D721Med (cell line): ENCODE data around the gene BACH2.
"Not testable (repeated sequence)": the region's sequence is repeated elsewhere in the genome, so short reads cannot be mapped to it uniquely, and the experiment has no call there.

Experiments
- DNase-seq: peaks from one replicate; pipeline ENCODE4 v3.0.0; 2011; ENCODE audit warnings: low spot score; ENCODE audit not compliant: insufficient read length
- FAIRE-seq: peaks from 2 replicates; lab custom pipeline; 2011; peaks lifted over from hg19 to GRCh38; lab: Jason Lieb, UNC
- TF ChIP-seq, protein P1 (sequence below): IDR thresholded peaks from 2 replicates; pipeline ENCODE4 v1.5.1; 2012; ENCODE audit warnings: mild to moderate bottlenecking, control low read depth; ENCODE audit not compliant: insufficient read depth; ENCODE audit errors: missing control alignments

Gene BACH2

DNA sequence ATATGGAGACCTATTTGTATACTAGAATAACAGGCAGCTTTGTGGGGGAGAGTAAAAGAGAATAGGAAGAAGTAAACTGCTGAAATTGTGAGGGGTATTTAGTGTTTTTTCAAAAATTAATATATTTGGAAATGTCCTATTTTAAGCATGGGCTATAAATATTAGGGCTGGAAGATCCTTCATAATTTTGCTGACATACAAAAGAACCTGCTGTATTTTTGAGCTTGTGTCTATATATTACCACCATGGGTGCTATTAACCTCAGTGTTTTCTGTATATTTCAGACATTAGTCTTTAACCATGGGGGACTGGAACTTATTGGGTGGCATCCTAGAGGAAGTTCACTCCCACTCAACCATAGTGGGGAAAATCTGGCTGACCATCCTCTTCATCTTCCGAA is 402.5 kb downstream of the BACH2 start, which contains the start of gene GJA10:
Gene GJA10, plus strand, starts transcription at position 301 of the 400 bp plus-strand sequence. Its CDS starts 0 bp downstream, at position 301.
- DNase-seq (no peak), FAIRE-seq (no peak)
- TF ChIP-seq, protein P1, sequence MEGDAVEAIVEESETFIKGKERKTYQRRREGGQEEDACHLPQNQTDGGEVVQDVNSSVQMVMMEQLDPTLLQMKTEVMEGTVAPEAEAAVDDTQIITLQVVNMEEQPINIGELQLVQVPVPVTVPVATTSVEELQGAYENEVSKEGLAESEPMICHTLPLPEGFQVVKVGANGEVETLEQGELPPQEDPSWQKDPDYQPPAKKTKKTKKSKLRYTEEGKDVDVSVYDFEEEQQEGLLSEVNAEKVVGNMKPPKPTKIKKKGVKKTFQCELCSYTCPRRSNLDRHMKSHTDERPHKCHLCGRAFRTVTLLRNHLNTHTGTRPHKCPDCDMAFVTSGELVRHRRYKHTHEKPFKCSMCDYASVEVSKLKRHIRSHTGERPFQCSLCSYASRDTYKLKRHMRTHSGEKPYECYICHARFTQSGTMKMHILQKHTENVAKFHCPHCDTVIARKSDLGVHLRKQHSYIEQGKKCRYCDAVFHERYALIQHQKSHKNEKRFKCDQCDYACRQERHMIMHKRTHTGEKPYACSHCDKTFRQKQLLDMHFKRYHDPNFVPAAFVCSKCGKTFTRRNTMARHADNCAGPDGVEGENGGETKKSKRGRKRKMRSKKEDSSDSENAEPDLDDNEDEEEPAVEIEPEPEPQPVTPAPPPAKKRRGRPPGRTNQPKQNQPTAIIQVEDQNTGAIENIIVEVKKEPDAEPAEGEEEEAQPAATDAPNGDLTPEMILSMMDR: no peak

DNA sequence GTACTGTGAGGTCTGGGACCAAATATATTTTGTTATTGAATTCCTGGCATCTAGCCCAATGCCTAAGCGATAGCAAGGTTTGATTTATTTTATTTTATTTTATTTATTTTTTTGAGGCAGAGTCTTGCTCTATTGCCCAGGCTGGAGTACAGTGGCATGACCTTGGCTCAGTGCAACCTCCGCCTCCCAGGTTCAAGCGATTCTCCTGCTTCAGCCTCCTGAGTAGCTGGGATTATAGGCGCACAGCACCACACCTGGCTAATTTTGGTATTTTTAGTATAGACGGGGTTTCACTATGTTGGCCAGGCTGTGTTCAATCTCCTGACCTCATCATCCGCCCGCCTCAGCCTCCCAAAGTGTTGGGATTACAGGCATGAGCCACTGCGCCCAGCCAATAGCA is 404.1 kb downstream of the BACH2 start:
- DNase-seq, FAIRE-seq: not testable (repeated sequence)

DNA sequence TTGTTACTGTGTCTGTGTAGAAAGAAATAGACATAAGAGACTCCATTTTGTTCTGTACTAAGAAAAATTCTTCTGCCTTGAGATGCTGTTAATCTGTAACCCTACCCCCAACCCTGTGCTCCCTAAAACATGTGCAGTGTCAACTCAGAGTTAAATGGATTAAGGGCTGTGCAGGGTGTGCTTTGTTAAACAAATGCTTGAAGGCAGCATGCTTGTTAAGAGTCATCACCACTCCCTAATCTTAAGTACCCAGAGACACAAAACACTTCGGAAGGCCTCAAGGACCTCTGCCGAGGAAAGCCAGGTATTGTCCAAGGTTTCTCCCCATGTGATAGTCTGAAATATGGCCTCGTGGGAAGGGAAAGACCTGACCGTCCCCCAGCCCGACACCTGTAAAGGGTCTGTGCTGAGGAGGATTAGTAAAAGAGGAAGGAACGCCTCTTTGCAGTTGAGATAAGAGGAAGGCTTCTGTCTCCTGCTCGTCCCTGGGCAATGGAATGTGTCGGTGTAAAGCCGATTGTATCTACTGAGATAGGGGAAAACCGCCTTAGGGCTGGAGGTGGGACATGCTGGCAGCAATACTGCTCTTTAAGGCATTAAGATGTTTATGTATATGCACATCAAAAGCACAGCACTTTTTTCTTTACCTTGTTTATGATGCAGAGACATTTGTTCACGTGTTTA is 405.7 kb downstream of the BACH2 start:
- DNase-seq, FAIRE-seq: not testable (repeated sequence)

DNA sequence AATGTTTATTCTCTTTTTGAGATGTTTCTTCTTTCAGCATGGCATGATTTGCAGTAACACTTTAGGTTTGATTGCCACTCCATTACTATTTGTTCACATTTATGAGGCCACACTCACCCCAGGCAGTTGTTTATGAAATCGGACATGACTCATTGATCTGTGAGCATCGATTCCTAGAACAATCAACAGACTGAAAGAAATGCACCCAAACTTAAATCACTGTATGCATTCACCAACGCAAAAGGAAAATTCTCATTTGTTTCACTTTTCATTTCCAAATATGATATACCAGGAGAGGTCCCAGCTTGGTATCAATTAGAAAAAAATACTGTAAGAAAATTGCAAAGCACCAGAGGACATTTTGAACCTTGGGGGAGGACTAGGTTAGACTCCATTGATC is 407.8 kb downstream of the BACH2 start:
- TF ChIP-seq, protein P1: no peak
- DNase-seq: no peak
- no peak for FAIRE-seq

DNA sequence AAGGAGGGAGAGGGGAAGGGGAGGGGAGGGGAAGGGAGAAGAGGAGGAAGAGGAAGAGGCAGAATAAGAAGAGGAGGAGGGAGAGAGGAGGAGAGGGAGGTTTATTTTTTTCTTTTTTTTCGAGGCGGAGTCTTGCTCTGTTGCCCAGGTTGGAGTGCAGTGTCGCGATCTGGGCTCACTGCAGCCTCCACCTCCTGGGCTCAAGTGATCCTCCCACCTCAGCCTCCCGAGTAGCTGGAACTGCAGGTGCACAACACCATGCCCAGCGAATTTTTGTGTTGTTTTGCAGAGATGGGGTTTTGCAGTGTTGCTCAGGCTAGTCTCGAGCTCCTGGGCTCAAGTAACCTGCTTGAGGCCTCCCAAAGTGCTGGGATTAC is 408.5 kb downstream of the BACH2 start:
- TF ChIP-seq, protein P1: no peak
- DNase-seq (no peak), FAIRE-seq (no peak)

DNA sequence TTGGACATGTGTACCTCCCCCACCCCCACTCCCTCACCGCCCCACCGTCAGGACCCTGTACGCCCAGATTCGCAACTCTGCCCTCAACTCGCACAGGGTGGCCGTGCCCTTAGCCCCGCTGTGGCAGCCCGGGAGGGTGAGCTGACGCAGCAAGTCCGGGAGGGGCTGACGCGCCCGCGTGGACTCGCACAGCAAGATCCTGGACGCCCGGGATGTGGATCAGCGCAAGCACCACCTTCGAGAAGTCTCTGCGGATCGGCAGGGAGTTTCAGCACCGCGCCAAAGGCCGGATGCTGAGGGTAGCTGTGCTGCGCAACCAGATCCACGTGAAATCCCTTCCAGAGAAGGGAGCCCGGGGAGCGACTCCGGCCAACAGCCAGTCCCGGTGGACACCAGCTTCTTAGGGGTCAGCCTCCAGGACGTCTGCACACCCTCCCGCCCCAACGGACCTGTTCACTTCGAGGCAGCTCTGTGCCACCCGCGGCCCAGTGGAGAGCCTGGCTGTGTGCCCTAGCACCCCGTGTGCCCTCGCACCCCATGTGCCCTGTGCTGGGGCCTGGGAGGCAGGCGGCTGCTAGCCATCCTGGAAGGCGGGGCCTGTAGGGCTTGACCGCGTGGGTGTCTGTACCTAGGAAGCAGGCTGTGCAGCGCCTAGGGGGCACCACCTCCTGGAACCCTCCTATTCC is 409.0 kb downstream of the BACH2 start:
- TF ChIP-seq, protein P1: no peak
- DNase-seq (no peak), FAIRE-seq (no peak)

DNA sequence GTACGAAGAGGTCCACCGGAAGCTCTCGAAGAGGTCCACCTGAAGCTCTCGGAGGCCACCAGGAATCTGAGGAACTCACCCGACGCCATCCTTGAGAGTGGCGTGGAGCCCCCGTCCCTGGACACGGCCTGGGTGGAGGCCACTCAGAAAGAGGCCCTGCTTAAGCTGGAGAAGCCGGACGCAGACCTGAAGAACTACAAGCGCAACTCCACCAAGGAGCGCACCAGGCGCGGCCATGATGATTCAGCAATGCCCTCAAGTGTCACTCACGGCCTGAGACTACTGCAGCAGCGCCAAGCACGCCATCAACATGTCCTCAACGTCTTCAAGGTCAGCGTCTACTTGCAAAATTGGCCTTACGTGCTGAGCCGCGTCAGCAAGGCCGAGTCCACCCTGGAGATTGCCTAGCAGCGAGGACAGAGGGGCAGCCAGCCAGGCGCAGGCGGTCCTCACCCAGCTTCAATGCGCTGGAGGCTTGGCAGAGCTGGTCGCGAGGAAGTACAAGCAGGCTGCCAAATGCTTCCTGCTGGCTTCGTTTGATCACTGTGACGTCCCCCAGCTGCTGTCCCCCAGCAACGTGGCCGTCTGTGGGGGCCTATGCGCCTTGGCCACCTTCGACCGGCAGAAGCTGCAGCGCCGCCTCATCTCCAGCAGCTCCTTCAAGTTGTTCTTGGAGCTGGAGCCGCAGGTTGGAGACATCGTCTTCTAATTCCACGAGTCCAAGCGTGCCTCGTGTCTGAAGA is 410.1 kb downstream of the BACH2 start:
- TF ChIP-seq, protein P1: no peak
- DNase-seq (no peak), FAIRE-seq (no peak)
